Stimulated activated naive CD4-positive, alpha-beta T cell (primary cell): Measurements from ENCODE around the gene USP17L30.
"Not testable (repeated sequence)": the region's sequence is repeated elsewhere in the genome, so short reads cannot be mapped to it uniquely, and the experiment has no call there.

Source experiments
- DNase-seq, 6 experiments: peaks; one replicate each; lab custom pipeline; 2025; lab: John Stamatoyannopoulos, UW

The USP17L30 gene, protein sequence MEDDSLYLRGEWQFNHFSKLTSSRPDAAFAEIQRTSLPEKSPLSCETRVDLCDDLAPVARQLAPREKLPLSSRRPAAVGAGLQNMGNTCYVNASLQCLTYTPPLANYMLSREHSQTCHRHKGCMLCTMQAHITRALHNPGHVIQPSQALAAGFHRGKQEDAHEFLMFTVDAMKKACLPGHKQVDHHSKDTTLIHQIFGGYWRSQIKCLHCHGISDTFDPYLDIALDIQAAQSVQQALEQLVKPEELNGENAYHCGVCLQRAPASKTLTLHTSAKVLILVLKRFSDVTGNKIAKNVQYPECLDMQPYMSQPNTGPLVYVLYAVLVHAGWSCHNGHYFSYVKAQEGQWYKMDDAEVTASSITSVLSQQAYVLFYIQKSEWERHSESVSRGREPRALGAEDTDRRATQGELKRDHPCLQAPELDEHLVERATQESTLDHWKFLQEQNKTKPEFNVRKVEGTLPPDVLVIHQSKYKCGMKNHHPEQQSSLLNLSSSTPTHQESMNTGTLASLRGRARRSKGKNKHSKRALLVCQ

DNA sequence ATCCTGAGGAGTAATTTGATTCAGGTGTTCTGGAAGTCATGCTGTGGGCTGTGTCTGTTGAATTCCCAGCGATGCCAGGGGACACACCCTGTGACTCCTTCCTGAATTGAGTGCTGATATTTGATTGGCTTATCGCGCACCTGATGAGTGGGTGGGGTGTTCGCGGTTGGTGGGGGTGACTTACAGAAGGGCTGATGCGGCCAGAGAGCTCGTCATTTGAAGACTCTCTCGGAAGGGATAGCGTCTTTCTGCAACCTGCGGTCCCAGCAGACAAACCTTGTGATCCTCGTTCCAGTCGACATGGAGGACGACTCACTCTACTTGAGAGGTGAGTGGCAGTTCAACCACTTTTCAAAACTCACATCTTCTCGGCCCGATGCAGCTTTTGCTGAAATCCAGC is at the start of gene USP17L30:
USP17L30 (plus strand) TSS at position 301 of the 400 bp plus-strand sequence; CDS start at position 301, 0 bp downstream.
- not testable (repeated sequence) for DNase-seq

DNA sequence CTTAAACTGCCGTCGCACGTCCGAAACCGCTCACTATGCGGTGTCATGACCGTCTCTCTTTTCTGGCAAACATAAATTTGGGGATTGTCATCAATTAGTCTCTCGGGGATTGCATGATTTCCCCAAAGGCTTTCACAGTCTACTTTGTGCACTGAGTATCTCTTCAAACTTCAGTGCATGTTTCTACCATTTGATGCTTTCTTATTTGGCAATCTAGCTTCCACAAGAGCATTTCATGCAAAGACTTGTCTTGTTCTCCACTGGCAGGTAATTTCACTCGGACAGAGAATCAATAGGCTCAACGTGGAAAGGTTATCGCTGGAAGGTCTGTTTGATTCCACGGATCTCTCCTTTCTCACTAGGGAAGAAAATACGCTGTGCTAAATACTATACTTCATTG is 38.7 kb upstream of the USP17L30 start:
- DNase-seq: not testable (repeated sequence)

DNA sequence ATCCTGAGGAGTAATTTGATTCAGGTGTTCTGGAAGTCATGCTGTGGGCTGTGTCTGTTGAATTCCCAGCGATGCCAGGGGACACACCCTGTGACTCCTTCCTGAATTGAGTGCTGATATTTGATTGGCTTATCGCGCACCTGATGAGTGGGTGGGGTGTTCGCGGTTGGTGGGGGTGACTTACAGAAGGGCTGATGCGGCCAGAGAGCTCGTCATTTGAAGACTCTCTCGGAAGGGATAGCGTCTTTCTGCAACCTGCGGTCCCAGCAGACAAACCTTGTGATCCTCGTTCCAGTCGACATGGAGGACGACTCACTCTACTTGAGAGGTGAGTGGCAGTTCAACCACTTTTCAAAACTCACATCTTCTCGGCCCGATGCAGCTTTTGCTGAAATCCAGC is 38.1 kb upstream of the USP17L30 start, which contains the start of gene USP17L24:
USP17L24 (plus strand) TSS at position 301 of the 400 bp plus-strand sequence; CDS start at position 301, 0 bp downstream.
- not testable (repeated sequence) for DNase-seq

DNA sequence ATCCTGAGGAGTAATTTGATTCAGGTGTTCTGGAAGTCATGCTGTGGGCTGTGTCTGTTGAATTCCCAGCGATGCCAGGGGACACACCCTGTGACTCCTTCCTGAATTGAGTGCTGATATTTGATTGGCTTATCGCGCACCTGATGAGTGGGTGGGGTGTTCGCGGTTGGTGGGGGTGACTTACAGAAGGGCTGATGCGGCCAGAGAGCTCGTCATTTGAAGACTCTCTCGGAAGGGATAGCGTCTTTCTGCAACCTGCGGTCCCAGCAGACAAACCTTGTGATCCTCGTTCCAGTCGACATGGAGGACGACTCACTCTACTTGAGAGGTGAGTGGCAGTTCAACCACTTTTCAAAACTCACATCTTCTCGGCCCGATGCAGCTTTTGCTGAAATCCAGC is 33.3 kb upstream of the USP17L30 start, which contains the start of gene USP17L25:
USP17L25 (plus strand) TSS at position 301 of the 400 bp plus-strand sequence; CDS start at position 301, 0 bp downstream.
- not testable (repeated sequence) for DNase-seq

DNA sequence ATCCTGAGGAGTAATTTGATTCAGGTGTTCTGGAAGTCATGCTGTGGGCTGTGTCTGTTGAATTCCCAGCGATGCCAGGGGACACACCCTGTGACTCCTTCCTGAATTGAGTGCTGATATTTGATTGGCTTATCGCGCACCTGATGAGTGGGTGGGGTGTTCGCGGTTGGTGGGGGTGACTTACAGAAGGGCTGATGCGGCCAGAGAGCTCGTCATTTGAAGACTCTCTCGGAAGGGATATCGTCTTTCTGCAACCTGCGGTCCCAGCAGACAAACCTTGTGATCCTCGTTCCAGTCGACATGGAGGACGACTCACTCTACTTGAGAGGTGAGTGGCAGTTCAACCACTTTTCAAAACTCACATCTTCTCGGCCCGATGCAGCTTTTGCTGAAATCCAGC is 28.6 kb upstream of the USP17L30 start, which contains the start of gene USP17L26:
USP17L26 (plus strand) TSS at position 301 of the 400 bp plus-strand sequence; CDS start at position 301, 0 bp downstream.
- not testable (repeated sequence) for DNase-seq

DNA sequence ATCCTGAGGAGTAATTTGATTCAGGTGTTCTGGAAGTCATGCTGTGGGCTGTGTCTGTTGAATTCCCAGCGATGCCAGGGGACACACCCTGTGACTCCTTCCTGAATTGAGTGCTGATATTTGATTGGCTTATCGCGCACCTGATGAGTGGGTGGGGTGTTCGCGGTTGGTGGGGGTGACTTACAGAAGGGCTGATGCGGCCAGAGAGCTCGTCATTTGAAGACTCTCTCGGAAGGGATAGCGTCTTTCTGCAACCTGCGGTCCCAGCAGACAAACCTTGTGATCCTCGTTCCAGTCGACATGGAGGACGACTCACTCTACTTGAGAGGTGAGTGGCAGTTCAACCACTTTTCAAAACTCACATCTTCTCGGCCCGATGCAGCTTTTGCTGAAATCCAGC is 23.8 kb upstream of the USP17L30 start, which contains the start of gene USP17L5:
USP17L5 (plus strand) TSS at position 301 of the 400 bp plus-strand sequence; CDS start at position 301, 0 bp downstream.
- DNase-seq: not testable (repeated sequence)

DNA sequence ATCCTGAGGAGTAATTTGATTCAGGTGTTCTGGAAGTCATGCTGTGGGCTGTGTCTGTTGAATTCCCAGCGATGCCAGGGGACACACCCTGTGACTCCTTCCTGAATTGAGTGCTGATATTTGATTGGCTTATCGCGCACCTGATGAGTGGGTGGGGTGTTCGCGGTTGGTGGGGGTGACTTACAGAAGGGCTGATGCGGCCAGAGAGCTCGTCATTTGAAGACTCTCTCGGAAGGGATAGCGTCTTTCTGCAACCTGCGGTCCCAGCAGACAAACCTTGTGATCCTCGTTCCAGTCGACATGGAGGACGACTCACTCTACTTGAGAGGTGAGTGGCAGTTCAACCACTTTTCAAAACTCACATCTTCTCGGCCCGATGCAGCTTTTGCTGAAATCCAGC is 19.1 kb upstream of the USP17L30 start, which contains the start of gene USP17L27:
USP17L27 (plus strand) TSS at position 301 of the 400 bp plus-strand sequence; CDS start at position 301, 0 bp downstream.
- DNase-seq: not testable (repeated sequence)

DNA sequence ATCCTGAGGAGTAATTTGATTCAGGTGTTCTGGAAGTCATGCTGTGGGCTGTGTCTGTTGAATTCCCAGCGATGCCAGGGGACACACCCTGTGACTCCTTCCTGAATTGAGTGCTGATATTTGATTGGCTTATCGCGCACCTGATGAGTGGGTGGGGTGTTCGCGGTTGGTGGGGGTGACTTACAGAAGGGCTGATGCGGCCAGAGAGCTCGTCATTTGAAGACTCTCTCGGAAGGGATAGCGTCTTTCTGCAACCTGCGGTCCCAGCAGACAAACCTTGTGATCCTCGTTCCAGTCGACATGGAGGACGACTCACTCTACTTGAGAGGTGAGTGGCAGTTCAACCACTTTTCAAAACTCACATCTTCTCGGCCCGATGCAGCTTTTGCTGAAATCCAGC is 14.3 kb upstream of the USP17L30 start, which contains the start of gene USP17L28:
USP17L28 (plus strand) TSS at position 301 of the 400 bp plus-strand sequence; CDS start at position 301, 0 bp downstream.
- DNase-seq: not testable (repeated sequence)

DNA sequence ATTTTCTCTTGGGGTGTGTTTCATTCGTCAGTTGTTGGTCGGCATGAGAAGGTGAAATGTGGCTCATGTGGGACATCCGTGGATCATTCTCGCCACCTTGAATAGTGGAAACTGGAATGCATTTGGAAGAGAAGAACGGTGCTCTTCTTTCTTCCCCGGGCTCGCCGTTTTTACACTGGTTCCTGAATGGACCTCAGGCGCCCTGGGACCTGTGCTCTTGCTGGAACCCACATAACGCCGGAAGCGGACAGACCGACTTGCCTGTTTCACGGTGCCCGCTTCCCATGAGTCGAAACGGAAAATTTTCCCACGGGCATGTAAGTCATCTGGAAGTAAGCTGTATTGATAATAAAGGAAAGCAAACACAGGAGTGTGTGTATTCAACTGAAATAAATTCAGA is 12.1 kb upstream of the USP17L30 start:
- DNase-seq: not testable (repeated sequence)

DNA sequence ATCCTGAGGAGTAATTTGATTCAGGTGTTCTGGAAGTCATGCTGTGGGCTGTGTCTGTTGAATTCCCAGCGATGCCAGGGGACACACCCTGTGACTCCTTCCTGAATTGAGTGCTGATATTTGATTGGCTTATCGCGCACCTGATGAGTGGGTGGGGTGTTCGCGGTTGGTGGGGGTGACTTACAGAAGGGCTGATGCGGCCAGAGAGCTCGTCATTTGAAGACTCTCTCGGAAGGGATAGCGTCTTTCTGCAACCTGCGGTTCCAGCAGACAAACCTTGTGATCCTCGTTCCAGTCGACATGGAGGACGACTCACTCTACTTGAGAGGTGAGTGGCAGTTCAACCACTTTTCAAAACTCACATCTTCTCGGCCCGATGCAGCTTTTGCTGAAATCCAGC is 9.6 kb upstream of the USP17L30 start, which contains the start of gene USP17L29:
USP17L29 (plus strand) TSS at position 301 of the 400 bp plus-strand sequence; CDS start at position 301, 0 bp downstream.
- DNase-seq: not testable (repeated sequence)

DNA sequence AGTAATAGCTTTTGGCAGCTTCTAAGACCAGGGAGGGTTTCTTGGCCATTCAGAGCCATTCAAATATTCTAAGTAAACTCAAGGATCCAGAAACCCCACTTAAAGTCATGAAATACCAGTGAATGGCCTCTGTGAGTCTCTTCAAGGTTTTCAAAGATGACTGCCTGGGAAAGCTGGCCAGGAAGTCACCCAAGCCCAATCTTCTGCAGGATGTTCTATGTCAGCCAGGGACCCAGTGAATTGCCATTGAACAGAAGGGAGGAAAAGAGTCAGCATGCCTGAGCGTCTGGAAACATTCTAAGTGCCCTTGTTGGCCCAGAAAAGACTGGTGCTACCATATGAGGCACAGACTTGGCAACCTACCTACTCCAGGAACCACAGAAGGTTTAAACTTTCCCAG is 17.0 kb downstream of the USP17L30 start:
- not testable (repeated sequence) for DNase-seq

DNA sequence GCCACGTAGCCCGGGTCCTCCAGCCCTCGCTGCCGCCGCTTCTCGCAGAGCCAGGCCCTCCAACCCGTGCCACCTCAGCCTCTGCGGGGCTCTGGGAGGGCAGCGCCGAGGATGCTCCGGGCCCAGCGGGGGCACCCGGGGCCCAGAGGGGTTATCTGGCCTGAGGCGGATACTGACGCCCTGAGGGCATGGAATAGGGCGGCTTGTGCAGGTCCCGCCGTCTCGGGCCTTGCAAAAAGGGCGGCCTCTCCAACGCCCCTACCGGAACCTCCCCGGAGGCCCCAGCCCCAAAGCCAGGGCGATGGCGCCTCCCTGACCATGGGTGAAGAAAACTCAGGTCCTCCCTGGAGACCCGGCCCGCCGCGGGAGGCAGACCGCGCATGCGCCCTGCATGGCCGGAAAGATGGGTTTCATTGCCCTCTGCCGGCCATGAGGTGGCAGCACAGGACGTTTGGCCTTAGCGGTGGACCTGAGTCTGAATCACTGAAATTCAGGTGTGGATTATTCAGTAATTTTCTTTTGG is 18.1 kb downstream of the USP17L30 start:
- DNase-seq: peak in 2 of 6 experiments; percentile 40 to 48

DNA sequence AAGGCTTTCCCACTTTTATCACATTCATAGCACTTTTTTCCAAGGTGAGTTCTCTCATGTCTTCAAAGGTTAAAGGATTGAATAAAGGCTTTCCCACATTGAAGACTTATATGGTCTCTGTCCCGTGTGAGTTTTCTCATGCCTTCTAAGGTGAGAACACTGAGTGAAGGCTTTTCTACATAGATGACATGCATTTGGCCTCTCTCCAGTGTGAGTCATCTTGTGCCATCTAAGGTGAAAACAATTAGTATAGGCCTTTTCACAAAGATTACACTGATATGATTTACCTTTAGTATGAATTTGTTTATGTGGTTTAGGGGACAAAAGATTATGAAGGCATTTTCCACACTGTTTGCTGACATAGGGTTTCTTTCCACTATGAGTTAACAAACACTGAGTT is 21.2 kb downstream of the USP17L30 start:
- DNase-seq: no peak

DNA sequence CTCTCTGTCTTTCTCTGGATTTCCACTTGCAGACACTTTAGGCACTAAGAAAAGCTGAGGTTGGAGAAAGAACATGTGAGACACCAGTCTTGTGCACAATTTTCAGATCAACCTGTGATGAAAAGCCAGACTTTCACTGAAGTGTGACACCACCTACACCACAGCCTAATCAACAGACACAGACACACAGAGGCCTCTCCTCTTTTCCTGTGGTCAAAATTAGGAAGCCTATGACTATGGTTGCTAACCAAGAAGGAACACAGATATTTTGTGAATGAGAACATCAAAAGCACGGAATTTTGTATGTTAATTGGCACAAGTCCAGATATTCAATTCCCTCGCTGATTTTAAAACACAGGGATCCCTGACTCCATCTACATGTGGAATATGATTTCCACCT is 26.1 kb downstream of the USP17L30 start:
- not testable (repeated sequence) for DNase-seq

DNA sequence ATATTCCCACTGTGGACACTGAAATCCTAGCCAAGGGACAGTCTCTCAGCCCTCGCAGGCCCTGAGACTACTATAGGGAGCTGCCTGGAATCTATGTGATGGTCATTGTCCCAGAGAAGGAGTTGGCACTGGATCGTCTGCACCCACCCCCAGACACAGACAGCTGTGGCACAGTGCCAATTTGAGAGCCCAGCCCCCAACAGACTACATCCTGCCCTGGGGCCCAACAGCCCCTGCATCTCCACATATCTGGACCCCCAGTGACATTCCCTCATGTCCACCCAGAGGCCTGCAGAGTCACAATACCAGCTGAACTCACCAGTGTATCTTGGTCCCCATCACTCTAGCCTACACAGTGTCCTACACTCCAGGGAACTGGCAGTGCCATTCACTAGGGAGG is 42.8 kb downstream of the USP17L30 start:
- not testable (repeated sequence) for DNase-seq

DNA sequence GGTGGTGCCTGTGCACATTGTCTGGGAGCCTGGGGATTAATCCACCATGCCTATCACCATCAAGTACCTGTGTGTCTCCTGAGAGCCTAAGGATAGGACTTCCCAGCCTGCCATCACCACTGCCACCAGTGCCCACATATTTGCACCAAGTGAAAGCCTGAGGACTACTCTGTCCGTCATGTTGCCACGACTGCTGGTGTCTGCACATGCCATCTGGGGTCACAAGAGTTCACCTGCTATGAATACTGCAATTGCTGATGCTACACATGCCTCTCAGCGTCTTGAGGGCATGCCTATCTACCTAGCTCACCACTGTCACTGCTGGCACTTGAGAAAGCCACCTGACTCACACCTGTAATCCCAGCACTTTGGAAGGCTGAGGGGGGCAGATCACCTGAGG is 43.6 kb downstream of the USP17L30 start:
- not testable (repeated sequence) for DNase-seq

DNA sequence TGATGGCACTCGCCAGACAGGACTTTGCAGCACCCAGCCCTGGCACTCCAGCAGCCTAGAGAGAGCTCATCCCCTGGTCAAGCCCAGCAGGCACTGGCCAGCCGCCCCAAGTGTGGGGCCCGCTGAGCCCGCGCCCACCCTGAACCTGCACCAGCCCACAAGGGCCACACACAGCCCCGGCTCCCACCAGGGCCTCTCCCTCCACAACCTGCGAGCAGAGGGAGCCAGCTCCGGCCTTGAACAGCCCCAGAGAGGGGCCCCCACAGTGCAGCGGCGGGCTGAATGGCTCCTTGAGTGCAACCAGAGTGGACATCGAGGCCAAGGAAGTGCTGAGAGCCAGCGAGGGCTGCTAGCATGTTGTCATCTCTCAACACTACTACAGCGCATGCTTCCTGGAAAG is 46.9 kb downstream of the USP17L30 start:
- DNase-seq: no peak
